SK-N-SH (cell line): Measurements from ENCODE around the gene ANO6. TPM values are rescaled to one million over a fixed set of nuclear protein-coding genes. Genes with fewer than 3 reads are reported as not detected.

ENCODE experiments used
- CTCF ChIA-PET: fragments of 300-600, 350-600 bp; formaldehyde crosslinking; extraction: SDS; loops from one replicate; lab custom pipeline; 2021; lab: Yijun Ruan, JAX
- POLR2A ChIA-PET: fragments of 350-600 bp; sonication (Branson Sonifier 250); formaldehyde crosslinking; extraction: SDS; loops from one replicate; lab custom pipeline; 2020; ENCODE audit warnings: antibody characterized with exemption, inconsistent platforms; lab: Yijun Ruan, JAX
- DNase-seq: peaks from one replicate; pipeline ENCODE4 v3.0.0; 2012
- H2AFZ ChIP-seq: fragments of 200-600 bp; sonication (generic); 2 replicates; pipeline ENCODE4 v1.8.1; 2016; ENCODE audit warnings: antibody characterized with exemption, mild to moderate bottlenecking, low read depth
- H3F3A ChIP-seq: fragments of 200-600 bp; sonication (generic); replicated peaks from 2 replicates; pipeline ENCODE3; 2016; ENCODE audit warnings: antibody characterized with exemption, mild to moderate bottlenecking; ENCODE audit not compliant: insufficient read depth
- H3K27ac ChIP-seq, 2 experiments: fragments of 200-500 bp in 1 of 2; fragments of 200-600 bp in 1 of 2; sonication (Bioruptor generic) in 1 of 2; sonication (generic), shearing (Covaris generic) in 1 of 2; 2 replicates each; pipeline versions ENCODE4 v1.5.1 to v1.6.1; 2014 to 2016; ENCODE audit warnings: low read depth in 2 of 2, inconsistent platforms in 1 of 2, low read length in 1 of 2, mild to moderate bottlenecking in 1 of 2, mixed read lengths in 1 of 2
- H3K27me3 ChIP-seq: fragments of 200-600 bp; sonication (generic), shearing (Covaris generic); 2 replicates; pipeline ENCODE4 v1.6.1; 2016; ENCODE audit warnings: mixed run types; ENCODE audit not compliant: insufficient read depth
- H3K36me3 ChIP-seq, 2 experiments: fragments of 200-500 bp in 1 of 2; fragments of 200-600 bp in 1 of 2; sonication (Bioruptor generic) in 1 of 2; sonication (generic) in 1 of 2; replicated peaks in 1 of 2; 2 replicates each; pipeline versions ENCODE3 to v1.5.1; 2014 to 2016; ENCODE audit warnings: low read length in 1 of 2, mild to moderate bottlenecking in 1 of 2; ENCODE audit not compliant: insufficient read depth in 2 of 2, control insufficient read depth in 1 of 2
- H3K4me1 ChIP-seq, 2 experiments: fragments of 200-500 bp in 1 of 2; fragments of 200-600 bp in 1 of 2; sonication (Bioruptor generic) in 1 of 2; sonication (generic), shearing (Covaris generic) in 1 of 2; 2 replicates each; pipeline versions ENCODE4 v1.5.1 to v1.6.1; 2014 to 2016; ENCODE audit warnings: low read depth in 1 of 2, low read length in 1 of 2, mixed run types in 1 of 2; ENCODE audit not compliant: insufficient read depth in 2 of 2, control insufficient read depth in 1 of 2
- H3K4me2 ChIP-seq: fragments of 200-600 bp; sonication (generic), shearing (Covaris generic); 2 replicates; pipeline ENCODE4 v1.6.1; 2017; ENCODE audit warnings: mixed run types
- H3K4me3 ChIP-seq, 2 experiments: fragments of 200-500 bp in 1 of 2; fragments of 200-600 bp in 1 of 2; sonication (Bioruptor generic) in 1 of 2; sonication (generic), shearing (Covaris generic) in 1 of 2; 2 replicates each; pipeline versions ENCODE4 v1.5.1 to v1.8.1; 2014 to 2016; ENCODE audit warnings: low read depth in 2 of 2, inconsistent platforms in 1 of 2, low read length in 1 of 2, mild to moderate bottlenecking in 1 of 2, mixed read lengths in 1 of 2, moderate library complexity in 1 of 2
- H3K79me2 ChIP-seq: fragments of 200-600 bp; sonication (generic); 2 replicates; pipeline ENCODE4 v1.8.1; 2017; ENCODE audit warnings: mild to moderate bottlenecking; ENCODE audit not compliant: insufficient read depth
- H3K9ac ChIP-seq: fragments of 200-600 bp; sonication (generic); 2 replicates; pipeline ENCODE4 v1.6.1; 2017; ENCODE audit warnings: mixed run types
- H3K9me2 ChIP-seq: fragments of 200-600 bp; sonication (generic); 2 replicates; pipeline ENCODE4 v1.6.1; 2017; ENCODE audit warnings: mixed run types
- H3K9me3 ChIP-seq: fragments of 200-600 bp; sonication (generic); 2 replicates; pipeline ENCODE4 v1.6.1; 2017; ENCODE audit warnings: mixed run types, mild to moderate bottlenecking, moderate library complexity
- H4K20me1 ChIP-seq: fragments of 200-600 bp; sonication (generic); 2 replicates; pipeline ENCODE4 v1.6.1; 2017; ENCODE audit warnings: mild to moderate bottlenecking, mixed run types; ENCODE audit not compliant: insufficient read depth
- CHD2 ChIP-seq: fragments of 150-350 bp; IDR thresholded peaks from 2 replicates; pipeline ENCODE4 v1.6.1; 2018; ENCODE audit warnings: low read length; ENCODE audit not compliant: partially characterized antibody
- ELF1 ChIP-seq: IDR thresholded peaks from 2 replicates; pipeline ENCODE4 v1.4.0; 2012
- EP300 ChIP-seq, 2 experiments: IDR thresholded peaks; 2 replicates each; pipeline versions ENCODE4 v1.4.0 to v1.6.1; 2012; ENCODE audit warnings: borderline replicate concordance in 1 of 2, low read depth in 1 of 2, low read length in 1 of 2
- FOSL2 ChIP-seq: IDR thresholded peaks from 2 replicates; pipeline ENCODE4 v1.4.0; 2012; ENCODE audit warnings: low read depth, mild to moderate bottlenecking, moderate library complexity, borderline replicate concordance
- FOXJ3 ChIP-seq: sonication (generic); formaldehyde crosslinking; IDR thresholded peaks from 2 replicates; pipeline ENCODE4 v1.5.1; 2020; ENCODE audit warnings: mild to moderate bottlenecking, missing genetic modification reagents
- GABPA ChIP-seq: IDR thresholded peaks from 2 replicates; pipeline ENCODE4 v1.4.0; 2012; ENCODE audit warnings: low read depth, mild to moderate bottlenecking
- GATA2 ChIP-seq: sonication (generic); formaldehyde crosslinking; IDR thresholded peaks from 2 replicates; pipeline ENCODE4 v1.5.0; 2020; ENCODE audit warnings: mild to moderate bottlenecking, missing genetic modification reagents
- JUND ChIP-seq: IDR thresholded peaks from 2 replicates; pipeline ENCODE4 v1.4.0; 2012
- MXI1 ChIP-seq: IDR thresholded peaks from 2 replicates; pipeline ENCODE4 v1.6.1; 2012; ENCODE audit warnings: mild to moderate bottlenecking, low read depth, low read length, improper control_type of control experiment
- NFIC ChIP-seq: IDR thresholded peaks from 2 replicates; pipeline ENCODE4 v1.4.0; 2012; ENCODE audit warnings: borderline replicate concordance
- NRF1 ChIP-seq: IDR thresholded peaks from 2 replicates; pipeline ENCODE4 v1.6.1; 2012; ENCODE audit warnings: low read depth, mild to moderate bottlenecking, low read length
- RAD21 ChIP-seq: IDR thresholded peaks from 2 replicates; pipeline ENCODE4 v1.6.1; 2012; ENCODE audit warnings: mild to moderate bottlenecking, low read length
- RCOR1 ChIP-seq: fragments of 150-350 bp; IDR thresholded peaks from 2 replicates; pipeline ENCODE4 v1.6.1; 2017; ENCODE audit warnings: antibody characterized with exemption, low read length
- RFX5 ChIP-seq: IDR thresholded peaks from 2 replicates; pipeline ENCODE4 v1.6.1; 2012; ENCODE audit warnings: mild to moderate bottlenecking, improper control_type of control experiment, low read length
- RXRA ChIP-seq: IDR thresholded peaks from 2 replicates; pipeline ENCODE4 v1.4.0; 2012; ENCODE audit warnings: low read depth, mild to moderate bottlenecking, borderline replicate concordance
- TAF1 ChIP-seq: IDR thresholded peaks from 2 replicates; pipeline ENCODE4 v1.6.1; 2012; ENCODE audit warnings: low read depth, mild to moderate bottlenecking, low read length, moderate library complexity, borderline replicate concordance
- TCF12 ChIP-seq: IDR thresholded peaks from 2 replicates; pipeline ENCODE4 v1.4.0; 2012
- USF1 ChIP-seq: IDR thresholded peaks from 2 replicates; pipeline ENCODE4 v1.4.0; 2012; ENCODE audit warnings: low read depth, borderline replicate concordance
- YY1 ChIP-seq: IDR thresholded peaks from 2 replicates; pipeline ENCODE4 v1.4.0; 2012; ENCODE audit warnings: low read depth, mild to moderate bottlenecking
- WGBS: methylation state at CpG from one replicate; pipeline ENCODE4 v1.1.6; 2017; ENCODE audit warnings: low lambda C conversion rate; 5-methylcytosine and 5-hydroxymethylcytosine counted together
- polyA plus RNA-seq, 3 experiments: library from polyadenylated mRNA; depleted of rRNA; stranded (reverse); fragments of >200 nt; gene quantifications; 2 replicates each; pipeline ENCODE4 v1.2.3, GENCODE V29; 2012
- TF ChIP-seq, protein P1 (sequence below): fragments of 150-350 bp; IDR thresholded peaks from 2 replicates; pipeline ENCODE4 v1.6.1; 2016; ENCODE audit warnings: mild to moderate bottlenecking, low read depth, low read length
- TF ChIP-seq, protein P2 (sequence below): IDR thresholded peaks from 2 replicates; pipeline ENCODE4 v1.4.0; 2012; ENCODE audit warnings: low read depth
- TF ChIP-seq, protein P3 (sequence below): fragments of 150-350 bp; IDR thresholded peaks from 2 replicates; pipeline ENCODE4 v1.6.1; 2017; ENCODE audit warnings: antibody characterized with exemption, low read length, low read depth, borderline replicate concordance

The ANO6 gene
- polyA plus RNA-seq, 1 of the 3 experiments (the other 2 are of a cell fraction), result 20.1 TPM

DNA sequence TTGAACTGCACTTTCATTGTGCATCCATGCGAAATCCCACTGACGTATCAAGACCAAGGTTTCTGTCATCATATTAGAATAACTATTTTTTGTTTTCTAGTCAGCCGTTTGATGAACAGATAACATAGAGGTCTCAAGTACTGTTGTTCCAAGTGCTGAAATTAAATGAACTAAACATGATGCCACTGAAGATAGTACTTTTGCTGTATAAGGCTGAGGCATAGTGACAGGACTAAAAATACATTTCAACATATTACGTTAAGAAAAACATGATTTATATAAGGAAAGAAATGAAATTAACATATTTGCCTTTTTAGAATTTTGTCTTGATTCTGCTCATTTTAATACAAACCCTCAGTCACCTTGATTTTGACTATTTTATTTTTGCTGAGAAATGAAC is 82.2 kb downstream of the ANO6 start:
- POLR2A ChIA-PET, result no interaction called here

DNA sequence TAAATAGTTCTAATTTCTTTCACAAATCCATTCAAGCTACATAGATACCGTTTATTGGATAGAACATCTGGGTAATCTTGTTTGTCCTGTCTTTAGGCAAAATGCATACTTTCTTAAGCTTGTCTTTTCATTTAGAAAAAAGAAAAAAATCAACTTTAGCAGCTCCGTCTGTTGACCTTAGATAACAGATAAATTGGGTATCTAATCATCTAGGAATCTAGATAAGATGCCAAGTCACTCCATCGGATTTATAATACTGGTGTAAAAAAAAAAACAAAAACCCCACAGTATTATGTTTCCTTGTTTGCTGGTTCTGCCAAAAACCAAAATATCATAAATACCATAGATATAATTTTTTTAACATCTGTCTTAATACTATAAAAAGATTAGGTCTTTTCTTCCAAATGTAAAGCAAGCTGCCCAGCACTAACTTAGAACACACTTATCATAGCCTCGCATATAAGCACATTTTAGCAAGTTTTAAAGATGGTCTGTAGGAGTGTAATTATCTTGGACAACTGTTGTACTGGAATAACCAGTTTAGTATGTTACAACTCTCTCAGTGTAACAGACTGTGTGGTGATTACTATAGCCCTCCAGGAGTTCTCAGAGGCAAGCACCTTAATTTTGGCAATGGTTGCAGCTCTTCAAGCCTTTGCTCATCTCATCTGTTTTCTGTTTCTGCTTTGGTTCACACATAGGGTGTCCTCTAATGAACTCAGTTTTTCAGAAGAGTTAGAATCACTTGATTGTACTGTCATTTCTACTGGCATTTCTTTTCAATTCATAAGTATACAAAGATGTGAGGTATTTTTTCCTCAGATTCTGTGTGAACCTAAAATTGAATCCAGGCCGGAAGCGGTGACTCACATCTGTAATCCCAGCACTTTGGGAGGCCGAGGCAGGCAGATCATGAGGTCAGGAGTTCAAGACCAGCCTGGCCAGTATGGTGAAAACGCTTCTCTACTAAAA is 83.1 kb downstream of the ANO6 start:
- peaks cover 14 to 15% of the 10 kb centered on the region in 2 experiments; a peak in 3 of 4 replicates for H3K4me1 ChIP-seq
- 0 out of 2 replicates have a peak overlapping the region, but pooled peaks have one; percentile 28 for H3K4me2 ChIP-seq
- no peak for DNase-seq
- no peaks in the 10 kb centered on the region for H3K9me3 ChIP-seq
- ChIA-PET POLR2A (no interaction called here), CTCF (interaction anchor here (0.8 to 1.0 kb wide), 2 partner anchors 22 to 89 kb away, joined by 3 read pairs; no protein-coding TSS in a partner anchor)
- no peaks in the 10 kb centered on the region; the same call in 1 of the 2 replicates for H4K20me1 ChIP-seq
- H3K27me3 ChIP-seq, result no peaks in the 10 kb centered on the region
- peaks cover 0 to 7% of the 10 kb centered on the region in 2 experiments for H3K36me3 ChIP-seq
- H3F3A ChIP-seq, result peaks cover 19% of the 10 kb centered on the region
- 47% methylated on average over 8 of the region's 8 CpGs for WGBS
- H3K79me2 ChIP-seq, result peaks cover 54% of the 10 kb centered on the region
- H3K4me3 ChIP-seq, result no peak overlapping the region
- no peaks in the 10 kb centered on the region for H3K9me2 ChIP-seq
- H2AFZ ChIP-seq, result no peak overlapping the region
- peak overlapping the region; percentile 69 to 90 for H3K27ac ChIP-seq
- H3K9ac ChIP-seq, result peak overlapping the region; percentile 39; the same call in 1 of the 2 replicates
- peak; percentile 26; the same call in 1 of the 2 replicates for TF ChIP-seq NFIC
- TF ChIP-seq TCF12, result peak; percentile 48
- TF ChIP-seq EP300 (IDR thresholded peaks at IDR 0.05; ENCODE audit: borderline replicate concordance in 1 of 2, low read depth in 1 of 2, low read length in 1 of 2), result peak; percentile 33 to 34; a peak in 1 of 4 replicates
- TF ChIP-seq NRF1, result no peak
- peak; percentile 23; the same call in 1 of the 2 replicates for TF ChIP-seq FOSL2
- 0 out of 2 replicates have a peak, but pooled peaks have one; percentile 11 for TF ChIP-seq MXI1
- TF ChIP-seq USF1, result no peak
- peak; percentile 64; the same call in 1 of the 2 replicates for TF ChIP-seq RXRA
- no peak for TF ChIP-seq TAF1
- peak; percentile 56 for TF ChIP-seq GATA2 (CRISPR knock-in tag)
- TF ChIP-seq JUND, result peak; percentile 42; the same call in 1 of the 2 replicates
- TF ChIP-seq, protein P1, sequence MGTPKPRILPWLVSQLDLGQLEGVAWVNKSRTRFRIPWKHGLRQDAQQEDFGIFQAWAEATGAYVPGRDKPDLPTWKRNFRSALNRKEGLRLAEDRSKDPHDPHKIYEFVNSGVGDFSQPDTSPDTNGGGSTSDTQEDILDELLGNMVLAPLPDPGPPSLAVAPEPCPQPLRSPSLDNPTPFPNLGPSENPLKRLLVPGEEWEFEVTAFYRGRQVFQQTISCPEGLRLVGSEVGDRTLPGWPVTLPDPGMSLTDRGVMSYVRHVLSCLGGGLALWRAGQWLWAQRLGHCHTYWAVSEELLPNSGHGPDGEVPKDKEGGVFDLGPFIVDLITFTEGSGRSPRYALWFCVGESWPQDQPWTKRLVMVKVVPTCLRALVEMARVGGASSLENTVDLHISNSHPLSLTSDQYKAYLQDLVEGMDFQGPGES, result no peak
- no peak for TF ChIP-seq GABPA

More for the DNA sequence above, 82.2 kb downstream of the ANO6 start:
- Histone ChIP-seq H3K9me3 (no peaks in the 10 kb centered on the region), H3K4me2 (no peak overlapping the region), H3K79me2 (peaks cover 45% of the 10 kb centered on the region), H3F3A (peaks cover 19% of the 10 kb centered on the region), H3K27me3 (no peaks in the 10 kb centered on the region), H3K9me2 (no peaks in the 10 kb centered on the region), H3K9ac (no peak overlapping the region), H3K4me3 (no peak overlapping the region), H3K27ac (peak overlapping the region; percentile 69 to 90; a peak in 3 of 4 replicates), H3K4me1 (peaks cover 14 to 15% of the 10 kb centered on the region in 2 experiments; a peak in 3 of 4 replicates), H4K20me1 (no peaks in the 10 kb centered on the region; the same call in 1 of the 2 replicates), H3K36me3 (peaks cover 0 to 4% of the 10 kb centered on the region in 2 experiments), H2AFZ (no peak overlapping the region)
- 84% methylated on average over 4 of the region's 4 CpGs for WGBS
- CTCF ChIA-PET, result interaction anchor here (1.0 kb wide), 1 partner anchor 21 kb away, joined by 3 read pairs; no protein-coding TSS in a partner anchor
- DNase-seq, result no peak
- TF ChIP-seq USF1 (no peak), TAF1 (no peak), NFIC (no peak), ELF1 (no peak), NRF1 (no peak), YY1 (no peak), EP300 (IDR thresholded peaks at IDR 0.05; ENCODE audit: borderline replicate concordance in 1 of 2, low read depth in 1 of 2, low read length in 1 of 2) (no peak), RCOR1 (no peak), RAD21 (no peak), GATA2 (CRISPR knock-in tag) (no peak), RFX5 (no peak), FOXJ3 (CRISPR knock-in tag) (no peak), CHD2 (no peak)
- TF ChIP-seq, protein P2, sequence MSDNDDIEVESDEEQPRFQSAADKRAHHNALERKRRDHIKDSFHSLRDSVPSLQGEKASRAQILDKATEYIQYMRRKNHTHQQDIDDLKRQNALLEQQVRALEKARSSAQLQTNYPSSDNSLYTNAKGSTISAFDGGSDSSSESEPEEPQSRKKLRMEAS, result no peak
- TF ChIP-seq, protein P3, sequence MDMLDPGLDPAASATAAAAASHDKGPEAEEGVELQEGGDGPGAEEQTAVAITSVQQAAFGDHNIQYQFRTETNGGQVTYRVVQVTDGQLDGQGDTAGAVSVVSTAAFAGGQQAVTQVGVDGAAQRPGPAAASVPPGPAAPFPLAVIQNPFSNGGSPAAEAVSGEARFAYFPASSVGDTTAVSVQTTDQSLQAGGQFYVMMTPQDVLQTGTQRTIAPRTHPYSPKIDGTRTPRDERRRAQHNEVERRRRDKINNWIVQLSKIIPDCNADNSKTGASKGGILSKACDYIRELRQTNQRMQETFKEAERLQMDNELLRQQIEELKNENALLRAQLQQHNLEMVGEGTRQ, result no peak
